OCI-LY1 (cell line): ENCODE results near the gene STK32C.

Experiments used
- CTCF ChIP-seq: fragments of 200-600 bp; sonication (generic), shearing (Covaris generic); IDR thresholded peaks from 2 replicates; pipeline ENCODE4 v1.5.1; 2017; ENCODE audit warnings: mild to moderate bottlenecking, antibody characterized with exemption, low read length, moderate library complexity, mixed read lengths
- EZH2 ChIP-seq: fragments of 200-600 bp; sonication (generic), shearing (Covaris generic); IDR thresholded peaks from 2 replicates; pipeline ENCODE4 v1.8.0; 2017; ENCODE audit warnings: borderline replicate concordance, mixed run types, mild to moderate bottlenecking, antibody characterized with exemption, low read length, moderate library complexity, mixed read lengths

GRCh38 chr10:132350391-132350790 lies 42.6 kb upstream of the STK32C start:
- no peak for TF ChIP-seq CTCF
- TF ChIP-seq EZH2: no peak
